CD8-positive, alpha-beta memory T cell (primary cell): ENCODE data around the gene COL24A1. TPM values are rescaled to one million over a fixed set of nuclear protein-coding genes. Genes with fewer than 3 reads are reported as not detected.

Experiments used
- CTCF ChIA-PET: fragments of 350-600 bp; sonication (Branson Sonifier 250); formaldehyde crosslinking; loops from one replicate; lab custom pipeline; 2021; ENCODE audit warnings: antibody characterized with exemption; lab: Charles Lee
- POLR2A ChIA-PET: fragments of 350-600 bp; sonication (Branson Sonifier 250); formaldehyde crosslinking; loops from one replicate; lab custom pipeline; 2021; ENCODE audit warnings: antibody characterized with exemption; lab: Charles Lee
- DNase-seq, 5 donors: peaks; one replicate each; pipeline versions ENCODE4 v3.0.0 to v3.0.0-alpha.2; 2020 to 2022; ENCODE audit warnings: mixed read lengths in 1 of 5
- H3K27ac ChIP-seq: one replicate; pipeline ENCODE4 v1.7.0; 2013; ENCODE audit warnings: low read depth, mild to moderate bottlenecking, low read length, moderate library complexity
- H3K27me3 ChIP-seq: 2 replicates; pipeline ENCODE4 v1.7.0; 2013; ENCODE audit warnings: low read length, mild to moderate bottlenecking; ENCODE audit not compliant: insufficient read depth, poor library complexity, severe bottlenecking
- H3K36me3 ChIP-seq: 2 replicates; pipeline ENCODE4 v1.7.0; 2013; ENCODE audit warnings: mild to moderate bottlenecking, low read length, moderate library complexity; ENCODE audit not compliant: insufficient read depth
- H3K4me1 ChIP-seq: 2 replicates; pipeline ENCODE4 v1.7.0; 2013; ENCODE audit warnings: mild to moderate bottlenecking, low read length, moderate library complexity; ENCODE audit not compliant: insufficient read depth
- H3K4me3 ChIP-seq: 2 replicates; pipeline ENCODE4 v1.7.0; 2013; ENCODE audit warnings: mild to moderate bottlenecking, low read length
- H3K9me3 ChIP-seq: 2 replicates; pipeline ENCODE4 v1.7.0; 2013; ENCODE audit warnings: mild to moderate bottlenecking, low read length
- H3K27ac Mint-ChIP-seq, 8 donors: one replicate each; pipeline ENCODE4 v1.8.0; 2020 to 2021; ENCODE audit warnings: mixed read lengths in 8 of 8, mild to moderate bottlenecking in 6 of 8, inconsistent platforms in 3 of 8, moderate library complexity in 3 of 8
- H3K27me3 Mint-ChIP-seq, 2 donors: one replicate each; pipeline ENCODE4 v1.8.0; 2020 to 2021; ENCODE audit warnings: mixed read lengths in 2 of 2, mild to moderate bottlenecking in 1 of 2, moderate library complexity in 1 of 2
- H3K36me3 Mint-ChIP-seq, 3 donors: one replicate each; pipeline ENCODE4 v1.8.0; 2020 to 2021; ENCODE audit warnings: mixed read lengths in 3 of 3, inconsistent platforms in 1 of 3, mild to moderate bottlenecking in 1 of 3
- H3K4me1 Mint-ChIP-seq, 3 donors: one replicate each; pipeline ENCODE4 v1.8.0; 2020 to 2021; ENCODE audit warnings: mixed read lengths in 3 of 3, inconsistent platforms in 1 of 3, mild to moderate bottlenecking in 1 of 3
- H3K4me3 Mint-ChIP-seq, 7 donors: one replicate each; pipeline ENCODE4 v1.8.0; 2020 to 2021; ENCODE audit warnings: mixed read lengths in 7 of 7, mild to moderate bottlenecking in 6 of 7, moderate library complexity in 4 of 7, inconsistent platforms in 2 of 7
- H3K9me3 Mint-ChIP-seq, 5 donors: one replicate each; pipeline ENCODE4 v1.8.0; 2020 to 2022; ENCODE audit warnings: mixed read lengths in 5 of 5, mild to moderate bottlenecking in 3 of 5, moderate library complexity in 2 of 5, inconsistent platforms in 1 of 5
- polyA plus RNA-seq: library from polyadenylated mRNA; unstranded; fragments of 300-500 nt; fragmentation: Illumina TruSeq; gene quantifications from one replicate; pipeline ENCODE4 v1.2.3, GENCODE V29; 2021
- total RNA-seq, 2 experiments: library from RNA; stranded (reverse); gene quantifications; one replicate each; pipeline ENCODE4 v1.2.3, GENCODE V29; 2021

The COL24A1 gene
- total and polyA plus RNA-seq, 3 experiments from 2014 or later, result not detected

DNA sequence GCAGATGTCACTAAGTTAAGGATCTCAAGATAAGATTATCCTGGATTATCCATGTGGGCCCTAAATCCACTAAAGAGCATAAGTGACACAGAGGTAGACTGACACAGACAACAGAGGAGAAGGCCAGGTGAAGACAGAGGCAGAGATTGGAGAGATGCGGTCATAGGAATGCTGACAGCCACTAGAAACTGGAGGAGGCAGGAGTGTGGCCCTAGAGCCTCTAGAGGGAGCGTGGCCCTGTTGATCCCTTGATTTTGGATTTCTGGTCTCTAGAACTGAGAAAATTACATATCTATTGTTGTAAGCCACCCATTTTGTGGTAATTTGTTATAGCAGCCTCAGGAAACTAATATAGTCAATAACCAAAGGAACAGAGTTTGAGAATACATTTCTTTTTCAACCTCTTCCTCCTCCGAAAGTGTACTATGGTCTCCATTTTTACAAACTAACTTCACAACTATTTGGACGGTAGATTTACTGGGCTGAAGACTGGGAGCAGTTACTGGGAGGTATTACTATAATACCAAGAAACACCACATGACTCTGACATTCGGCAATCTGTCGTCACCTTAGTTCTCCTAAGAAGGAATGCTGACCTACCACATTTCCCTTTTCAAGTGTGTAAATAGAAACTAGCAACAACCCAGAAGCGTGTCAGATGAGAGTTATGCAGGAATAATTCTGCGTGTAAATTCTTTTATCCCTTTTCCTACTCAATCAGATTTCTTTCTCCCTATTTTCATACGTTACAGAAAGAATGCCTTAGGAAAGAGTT lies 332.3 kb downstream of the COL24A1 start:
- Histone ChIP-seq H3K4me3 (no peak overlapping the region), H3K36me3 (no peaks in the 10 kb centered on the region), H3K4me1 (no peaks in the 10 kb centered on the region), H3K27ac (no peak overlapping the region), H3K27me3 (no peaks in the 10 kb centered on the region), H3K9me3 (no peaks in the 10 kb centered on the region)
- no peaks in the 10 kb centered on the region for H3K27me3 Mint-ChIP-seq
- ChIA-PET POLR2A (no interaction called here), CTCF (no interaction called here)
- H3K9me3 Mint-ChIP-seq, result peaks cover 0 to 4% (median 0%) of the 10 kb centered on the region in 5 donors
- H3K36me3 Mint-ChIP-seq, result no peaks in the 10 kb centered on the region
- no peaks in the 10 kb centered on the region for H3K4me1 Mint-ChIP-seq
- no peak for DNase-seq
- no peak overlapping the region for H3K27ac Mint-ChIP-seq
- H3K4me3 Mint-ChIP-seq, result no peak overlapping the region

DNA sequence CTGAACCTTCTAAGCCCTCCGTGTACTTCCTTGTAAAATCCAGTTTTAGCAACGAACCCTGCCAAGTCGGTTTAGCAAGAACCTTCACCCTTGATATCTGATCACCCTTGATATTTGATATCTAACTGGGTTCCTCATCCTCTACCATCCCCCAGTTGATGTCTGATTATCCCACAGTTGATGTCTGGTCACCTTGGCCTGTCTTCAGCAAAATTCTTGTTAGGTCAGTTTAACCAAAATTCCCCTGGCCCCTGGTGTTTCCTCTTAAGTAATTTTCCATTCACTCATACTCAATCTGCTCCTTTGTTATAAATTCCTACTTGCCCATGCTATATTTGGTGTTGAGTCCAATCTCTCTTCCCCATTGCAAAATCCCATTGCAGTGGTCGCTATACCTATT lies 333.9 kb downstream of the COL24A1 start:
- Histone ChIP-seq H3K4me3 (no peak overlapping the region), H3K36me3 (no peaks in the 10 kb centered on the region), H3K27me3 (no peaks in the 10 kb centered on the region), H3K9me3 (no peaks in the 10 kb centered on the region), H3K27ac (no peak overlapping the region), H3K4me1 (no peaks in the 10 kb centered on the region)
- Mint-ChIP-seq H3K27me3 (no peaks in the 10 kb centered on the region), H3K4me1 (no peaks in the 10 kb centered on the region), H3K4me3 (no peak overlapping the region), H3K9me3 (peaks cover 0 to 4% (median 0%) of the 10 kb centered on the region in 5 donors), H3K36me3 (no peaks in the 10 kb centered on the region), H3K27ac (no peak overlapping the region)
- ChIA-PET POLR2A (no interaction called here), CTCF (no interaction called here)
- no peak for DNase-seq

DNA sequence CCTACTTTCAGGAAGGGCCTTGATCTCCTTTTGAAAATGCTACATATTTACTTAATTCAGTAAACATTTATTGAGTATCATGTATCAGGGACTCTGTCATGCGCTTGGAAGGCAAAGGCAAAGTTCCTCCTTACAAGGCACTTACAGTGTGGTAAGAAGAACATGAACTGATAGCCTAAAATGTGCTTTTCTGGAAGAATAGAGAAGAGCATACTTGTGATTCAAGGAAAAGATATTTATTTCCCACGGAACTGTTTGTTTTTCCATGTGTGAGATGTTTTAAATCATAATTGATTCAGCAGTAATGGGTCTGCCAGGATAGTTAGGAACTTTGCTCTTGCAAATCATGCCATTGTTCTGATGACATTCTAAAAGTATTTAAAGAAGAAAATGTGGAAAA lies 338.2 kb downstream of the COL24A1 start:
- no peaks in the 10 kb centered on the region for H3K4me1 ChIP-seq
- POLR2A ChIA-PET, result no interaction called here
- no peaks in the 10 kb centered on the region for H3K9me3 ChIP-seq
- no peak for DNase-seq
- no peaks in the 10 kb centered on the region for H3K36me3 ChIP-seq
- H3K36me3 Mint-ChIP-seq, result no peaks in the 10 kb centered on the region
- no peak overlapping the region for H3K27ac Mint-ChIP-seq
- no peak overlapping the region for H3K4me3 ChIP-seq
- no peaks in the 10 kb centered on the region for H3K27me3 ChIP-seq
- no peaks in the 10 kb centered on the region for H3K27me3 Mint-ChIP-seq
- no peak overlapping the region for H3K27ac ChIP-seq
- no peak overlapping the region for H3K4me3 Mint-ChIP-seq
- no peaks in the 10 kb centered on the region for H3K4me1 Mint-ChIP-seq
- CTCF ChIA-PET, result no interaction called here
- H3K9me3 Mint-ChIP-seq, result no peaks in the 10 kb centered on the region

DNA sequence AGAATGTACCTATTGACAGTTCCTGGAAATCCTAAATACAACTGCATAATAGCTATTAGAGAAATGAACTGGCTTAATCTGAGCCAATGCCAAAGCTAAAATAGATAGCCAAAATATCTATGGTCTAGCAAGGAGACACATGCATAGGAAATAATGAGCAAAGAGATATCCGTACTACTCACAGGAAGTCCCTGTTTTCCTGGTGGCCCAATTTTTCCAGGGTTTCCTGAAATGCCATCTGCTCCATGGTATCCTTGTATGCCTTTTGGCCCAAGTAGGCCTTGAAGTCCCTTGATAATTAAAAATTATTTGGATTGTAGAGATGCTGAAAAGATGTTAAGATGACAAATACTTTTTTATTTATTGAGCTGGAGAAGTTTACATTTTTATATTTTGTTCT lies 340.0 kb downstream of the COL24A1 start:
- Histone ChIP-seq H3K27ac (no peak overlapping the region), H3K36me3 (no peaks in the 10 kb centered on the region), H3K27me3 (no peaks in the 10 kb centered on the region), H3K4me3 (no peak overlapping the region), H3K9me3 (no peaks in the 10 kb centered on the region), H3K4me1 (no peaks in the 10 kb centered on the region)
- Mint-ChIP-seq H3K36me3 (no peaks in the 10 kb centered on the region), H3K4me1 (no peaks in the 10 kb centered on the region), H3K27me3 (no peaks in the 10 kb centered on the region), H3K4me3 (no peak overlapping the region), H3K27ac (no peak overlapping the region), H3K9me3 (no peaks in the 10 kb centered on the region)
- ChIA-PET POLR2A (no interaction called here), CTCF (no interaction called here)
- DNase-seq, result no peak

DNA sequence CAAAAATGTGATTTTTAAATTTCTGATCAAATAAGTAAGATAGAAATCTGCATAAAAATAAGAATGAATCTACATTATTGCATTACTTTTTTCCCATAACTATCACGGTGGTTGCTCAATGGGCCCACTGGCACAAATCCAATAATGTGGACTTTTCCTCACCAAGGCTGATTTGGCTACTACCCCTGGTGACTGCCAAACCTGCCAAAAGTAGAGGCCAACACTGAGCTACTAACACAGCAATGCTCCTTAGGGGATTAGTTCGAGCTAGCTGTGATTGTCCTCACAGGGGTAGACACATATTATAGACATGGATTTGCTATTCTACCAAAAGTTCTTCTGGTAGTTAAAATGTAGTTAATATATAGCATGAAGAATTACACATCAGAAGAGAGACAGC lies 340.7 kb downstream of the COL24A1 start:
- Mint-ChIP-seq H3K27ac (no peak overlapping the region), H3K27me3 (no peaks in the 10 kb centered on the region), H3K4me3 (no peak overlapping the region), H3K9me3 (no peaks in the 10 kb centered on the region), H3K36me3 (no peaks in the 10 kb centered on the region), H3K4me1 (no peaks in the 10 kb centered on the region)
- no peaks in the 10 kb centered on the region for H3K27me3 ChIP-seq
- H3K36me3 ChIP-seq, result no peaks in the 10 kb centered on the region
- no peak overlapping the region for H3K27ac ChIP-seq
- H3K4me3 ChIP-seq, result no peak overlapping the region
- POLR2A ChIA-PET, result no interaction called here
- CTCF ChIA-PET, result no interaction called here
- H3K9me3 ChIP-seq, result no peaks in the 10 kb centered on the region
- no peaks in the 10 kb centered on the region for H3K4me1 ChIP-seq
- DNase-seq, result no peak

DNA sequence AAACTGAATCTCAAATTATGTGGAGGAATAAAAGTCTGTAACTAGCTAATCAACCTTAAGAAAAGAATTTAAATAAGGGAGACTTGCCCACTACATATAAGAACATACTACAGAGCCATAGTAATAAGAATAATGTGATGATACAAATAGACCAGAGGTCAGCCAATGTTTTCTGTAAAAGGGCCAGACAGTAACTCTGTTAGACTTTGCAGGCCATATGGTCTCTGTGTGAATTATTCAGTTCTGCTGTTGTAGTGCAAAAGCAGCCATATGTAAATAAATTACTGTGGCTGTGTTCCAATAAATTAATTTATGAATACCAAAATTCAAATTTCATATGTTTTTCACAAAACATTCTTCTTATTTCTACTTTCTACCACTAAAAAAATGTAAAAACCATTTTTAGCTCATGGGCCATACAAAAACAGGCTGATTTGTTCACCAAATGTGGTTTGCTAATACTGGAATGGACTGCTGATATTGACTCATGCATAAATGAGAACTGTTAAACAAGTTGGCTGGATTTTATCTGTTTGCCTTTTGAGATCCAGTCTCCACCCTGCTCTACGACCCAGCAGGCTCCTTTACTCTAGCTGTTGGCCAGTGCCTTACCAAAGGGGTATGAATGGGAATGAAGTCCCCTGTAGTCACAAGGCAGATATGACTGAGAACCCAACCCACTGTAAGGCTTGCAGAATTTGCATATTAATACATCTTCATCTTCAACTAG lies 350.2 kb downstream of the COL24A1 start:
- no peak for DNase-seq
- POLR2A ChIA-PET, result no interaction called here
- no peaks in the 10 kb centered on the region for H3K27me3 Mint-ChIP-seq
- no peak overlapping the region for H3K4me3 Mint-ChIP-seq
- no peak overlapping the region for H3K4me3 ChIP-seq
- H3K4me1 Mint-ChIP-seq, result no peaks in the 10 kb centered on the region
- no peaks in the 10 kb centered on the region for H3K4me1 ChIP-seq
- CTCF ChIA-PET, result no interaction called here
- H3K9me3 Mint-ChIP-seq, result peaks cover 0 to 3% (median 0%) of the 10 kb centered on the region in 5 donors
- no peak overlapping the region for H3K27ac ChIP-seq
- no peaks in the 10 kb centered on the region for H3K36me3 ChIP-seq
- no peaks in the 10 kb centered on the region for H3K9me3 ChIP-seq
- no peaks in the 10 kb centered on the region for H3K27me3 ChIP-seq
- no peak overlapping the region for H3K27ac Mint-ChIP-seq
- H3K36me3 Mint-ChIP-seq, result peaks cover 0 to 1% (median 0%) of the 10 kb centered on the region in 3 donors

DNA sequence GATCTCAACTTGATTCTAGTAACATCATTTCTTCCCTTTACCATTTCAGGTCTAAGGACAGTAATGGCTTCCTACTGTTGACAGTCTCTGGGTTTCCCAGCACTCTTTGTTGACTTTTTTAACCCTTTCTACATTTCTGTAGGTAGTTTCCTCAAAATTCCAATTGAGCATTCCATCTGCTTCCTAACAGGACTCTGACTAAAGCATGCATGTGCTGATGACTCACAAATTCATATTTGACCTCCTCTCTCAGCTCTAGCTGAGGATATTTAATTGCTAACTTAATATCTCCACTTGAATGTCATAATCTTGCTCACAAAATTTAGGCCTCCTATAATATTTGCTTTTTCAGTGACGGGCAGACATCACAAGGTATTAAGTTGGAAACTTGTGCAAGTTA lies 355.1 kb downstream of the COL24A1 start:
- Mint-ChIP-seq H3K9me3 (peaks cover 0 to 3% (median 0%) of the 10 kb centered on the region in 5 donors), H3K27ac (no peak overlapping the region), H3K4me3 (no peak overlapping the region), H3K27me3 (no peaks in the 10 kb centered on the region), H3K4me1 (no peaks in the 10 kb centered on the region), H3K36me3 (peaks cover 0 to 1% (median 0%) of the 10 kb centered on the region in 3 donors)
- POLR2A ChIA-PET, result no interaction called here
- no peak for DNase-seq
- Histone ChIP-seq H3K27me3 (no peaks in the 10 kb centered on the region), H3K36me3 (no peaks in the 10 kb centered on the region), H3K9me3 (no peaks in the 10 kb centered on the region), H3K4me1 (no peaks in the 10 kb centered on the region), H3K27ac (no peak overlapping the region), H3K4me3 (no peak overlapping the region)
- CTCF ChIA-PET, result no interaction called here

DNA sequence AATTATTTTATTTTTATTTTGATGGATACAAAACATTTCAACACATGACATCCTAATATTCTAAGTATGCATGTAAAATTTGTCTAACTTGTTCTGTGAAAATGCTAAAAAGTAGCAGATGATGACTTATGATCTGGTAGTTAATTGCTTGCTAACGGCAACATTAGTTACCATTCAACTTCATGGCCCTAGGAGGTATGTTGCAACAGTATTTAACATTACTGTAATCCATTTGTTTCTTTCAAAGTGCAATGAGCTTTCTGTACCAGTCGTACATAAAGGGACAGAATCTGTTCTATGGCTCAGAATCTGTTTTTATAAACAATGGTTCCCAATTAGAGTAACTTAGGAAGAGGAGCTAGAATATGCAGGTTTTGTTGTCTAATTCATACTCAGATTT lies 356.8 kb downstream of the COL24A1 start:
- DNase-seq, result no peak
- CTCF ChIA-PET, result no interaction called here
- no peak overlapping the region for H3K4me3 ChIP-seq
- Mint-ChIP-seq H3K9me3 (peaks cover 0 to 3% (median 0%) of the 10 kb centered on the region in 5 donors), H3K4me1 (no peaks in the 10 kb centered on the region), H3K27ac (no peak overlapping the region), H3K36me3 (no peaks in the 10 kb centered on the region), H3K4me3 (no peak overlapping the region), H3K27me3 (no peaks in the 10 kb centered on the region)
- POLR2A ChIA-PET, result no interaction called here
- H3K27ac ChIP-seq, result no peak overlapping the region
- no peaks in the 10 kb centered on the region for H3K27me3 ChIP-seq
- H3K9me3 ChIP-seq, result no peaks in the 10 kb centered on the region
- no peaks in the 10 kb centered on the region for H3K36me3 ChIP-seq
- H3K4me1 ChIP-seq, result no peaks in the 10 kb centered on the region
